ENCODE data around the gene OR8D2.
"Not testable (repeated sequence)": the region's sequence is repeated elsewhere in the genome, so short reads cannot be mapped to it uniquely, and the experiment has no call there.

Gene OR8D2

DNA sequence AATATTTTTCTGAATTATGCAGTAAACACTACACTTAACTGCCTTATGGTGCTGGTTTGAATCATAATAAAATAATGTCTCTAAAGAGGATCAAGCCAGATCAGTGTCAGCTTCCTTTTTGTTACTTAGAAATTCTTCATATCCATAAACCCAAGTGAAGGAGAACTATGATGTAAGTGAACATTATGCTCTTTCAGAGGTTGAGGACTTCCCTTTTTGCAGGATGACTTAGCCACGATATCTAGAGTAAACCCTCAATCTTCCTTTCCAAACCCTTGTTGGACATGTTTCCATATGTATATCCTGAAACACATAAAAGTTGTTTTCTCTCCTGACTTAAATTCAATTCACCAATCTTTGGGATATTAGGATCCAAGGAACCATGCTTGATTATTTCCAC, 25.3 kb downstream of the OR8D2 start:
- DNase-seq (ENCODE audit: low read depth in 4 of 4, low spot score in 1 of 4), result no peak

DNA sequence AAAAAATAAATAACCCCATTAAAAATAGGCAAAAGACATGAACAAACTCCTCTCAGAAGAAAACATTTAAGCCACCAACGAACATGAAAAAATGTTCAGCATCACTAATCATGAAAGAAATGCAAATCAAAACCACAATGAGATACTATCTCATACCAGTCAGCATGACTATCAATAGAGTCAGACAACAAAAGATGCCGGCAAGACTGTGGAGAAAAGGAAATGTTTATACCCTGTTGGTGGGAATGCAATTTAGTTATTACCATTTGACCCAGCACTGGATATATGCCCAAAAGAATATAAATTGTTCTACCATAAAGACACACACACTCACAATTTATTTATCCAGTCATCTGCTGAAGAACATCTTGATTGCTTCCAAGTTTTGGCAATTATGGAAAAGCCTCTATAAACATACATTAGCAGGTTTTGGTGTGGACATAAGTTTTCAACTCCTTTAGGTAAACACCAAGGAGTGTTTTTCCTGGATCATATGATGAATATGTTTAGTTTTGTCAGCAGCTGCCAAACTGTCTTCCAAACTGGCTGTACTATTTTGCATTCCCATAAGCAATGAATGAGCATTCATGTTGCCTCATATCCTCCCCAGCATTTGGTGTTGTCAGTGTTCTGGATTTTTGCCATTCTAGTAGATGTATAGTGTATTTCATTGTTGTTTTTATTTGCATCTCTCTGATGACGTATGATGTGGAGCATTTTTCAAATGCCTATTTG, 34.2 kb downstream of the OR8D2 start:
- no peak for DNase-seq (ENCODE audit: low read depth in 4 of 4, low spot score in 1 of 4)

DNA sequence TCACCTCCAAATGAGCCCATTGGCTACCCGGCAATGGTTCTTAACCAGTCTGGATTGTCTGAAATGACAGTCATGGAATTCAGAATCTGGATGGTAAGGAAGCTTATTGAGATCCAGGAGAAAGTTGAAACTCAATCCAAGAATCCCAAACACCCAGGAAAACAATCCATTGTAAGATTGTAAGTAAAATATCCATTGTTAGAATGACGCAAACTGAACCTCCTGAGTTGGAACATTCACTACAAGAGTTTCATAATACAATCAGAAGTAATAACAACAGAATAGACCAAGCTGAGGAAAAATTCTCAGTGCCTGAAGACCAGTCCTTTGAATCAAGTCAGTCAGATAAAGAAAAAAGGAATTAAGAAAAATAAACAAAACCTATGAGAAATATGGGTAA, 41.7 kb downstream of the OR8D2 start:
- no peak for DNase-seq (ENCODE audit: low read depth in 4 of 4, low spot score in 1 of 4)

DNA sequence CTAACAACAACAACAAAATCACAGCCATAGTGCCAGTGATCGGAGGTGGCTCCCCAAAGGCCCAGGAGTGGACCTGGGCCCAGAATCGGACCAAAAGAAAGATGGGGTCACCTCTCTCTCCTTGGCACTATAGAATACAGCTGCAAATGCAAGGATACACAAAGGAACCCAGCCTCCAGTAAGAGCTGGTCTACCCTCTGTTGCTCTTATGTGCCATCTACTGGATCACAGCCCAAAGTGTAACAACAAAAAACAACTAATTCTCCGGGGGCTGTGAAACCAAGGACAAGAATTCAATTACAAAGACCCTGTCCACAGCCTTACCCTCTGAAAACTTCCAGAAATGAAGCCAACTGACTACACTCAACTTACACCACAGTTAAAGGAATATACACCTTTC, 42.2 kb downstream of the OR8D2 start:
- DNase-seq (ENCODE audit: low read depth in 4 of 4, low spot score in 1 of 4), result no peak

DNA sequence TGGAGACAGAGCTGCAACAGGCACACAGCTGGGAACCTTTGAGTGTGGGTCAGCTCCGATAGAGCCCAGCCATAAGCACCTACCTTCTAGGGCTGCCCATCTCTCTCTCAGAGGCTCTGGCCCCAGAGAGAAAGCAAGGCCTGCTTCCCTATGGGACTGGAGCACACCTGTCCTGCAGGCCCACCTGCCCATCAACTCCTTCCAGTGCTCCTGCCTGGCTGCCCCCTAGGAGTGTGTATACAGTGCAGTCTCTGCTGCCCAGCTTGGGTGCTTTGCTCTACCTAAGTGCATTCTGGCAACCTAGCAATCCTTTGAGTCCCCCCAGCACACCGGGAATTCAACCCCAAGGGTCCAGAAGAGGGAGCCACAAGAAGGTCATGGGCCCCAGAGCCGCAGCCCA, 42.8 kb downstream of the OR8D2 start:
- no peak for DNase-seq (ENCODE audit: low read depth in 4 of 4, low spot score in 1 of 4)

DNA sequence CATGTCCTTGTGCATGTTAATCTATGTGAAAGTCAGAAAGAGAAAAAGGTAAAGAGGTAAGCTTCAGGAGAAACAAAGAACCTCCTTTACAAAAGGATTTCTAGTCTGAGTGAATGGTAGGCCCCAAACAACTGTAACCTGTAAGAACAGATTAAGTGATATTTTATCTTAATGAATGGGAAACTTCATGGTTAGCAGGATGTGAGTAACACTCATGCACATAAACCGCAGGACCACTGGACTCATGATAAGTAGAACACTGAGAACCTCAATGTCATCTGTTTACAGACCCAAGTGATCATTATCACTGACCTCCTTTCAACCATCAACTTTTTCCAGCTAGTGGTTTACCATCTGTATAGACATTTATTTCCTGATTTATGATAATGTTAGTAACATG, 43.9 kb downstream of the OR8D2 start:
- no peak for DNase-seq (ENCODE audit: low read depth in 4 of 4, low spot score in 1 of 4)

DNA sequence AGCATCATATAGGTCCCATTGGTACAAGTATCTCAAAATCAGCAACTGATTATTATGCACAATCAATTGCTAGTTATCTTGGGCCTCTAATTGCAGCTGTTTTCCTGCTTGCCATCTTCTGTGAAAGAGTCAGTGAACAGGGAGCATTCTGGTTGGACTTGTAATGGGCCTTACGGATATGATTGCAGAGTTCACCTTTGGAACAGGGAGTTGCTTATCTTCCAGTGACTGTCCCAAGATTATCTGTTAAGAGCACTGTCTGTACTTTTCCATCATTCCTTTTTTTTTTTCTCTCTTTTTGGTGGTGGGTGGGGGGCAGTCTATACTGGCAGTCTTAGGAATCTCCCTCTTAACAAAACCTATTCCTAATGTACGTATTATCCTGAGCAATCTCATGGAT, 46.0 kb downstream of the OR8D2 start:
- DNase-seq (ENCODE audit: low read depth in 4 of 4, low spot score in 1 of 4), result no peak

DNA sequence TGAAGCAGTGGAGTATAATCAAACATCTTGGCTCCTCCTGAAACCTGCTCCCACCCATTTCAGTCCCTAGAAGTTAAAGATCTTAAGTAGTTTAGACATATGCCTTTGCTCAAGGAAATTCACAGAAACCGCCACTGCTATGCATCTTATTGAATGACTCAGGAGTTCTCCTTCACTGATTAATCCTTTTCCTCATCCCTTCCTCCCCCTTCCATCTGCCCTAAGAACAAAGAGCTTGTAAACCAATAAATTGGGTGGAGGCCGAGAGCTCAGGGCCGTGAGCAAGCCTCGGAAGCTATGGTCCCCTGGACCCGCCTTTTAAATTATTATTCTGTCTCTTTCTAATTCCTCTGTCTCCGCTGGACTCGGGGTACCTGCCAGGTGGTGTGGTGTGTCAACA, 49.1 kb downstream of the OR8D2 start:
- DNase-seq (ENCODE audit: low read depth in 4 of 4, low spot score in 1 of 4), result not testable (repeated sequence)
